Aorta (tissue), 5 donors: ENCODE data around the gene PNPLA1. TPM values are rescaled to one million over a fixed set of nuclear protein-coding genes. Genes with fewer than 3 reads are reported as not detected.

Experiments
- ATAC-seq: fragments of 200-7000 bp; cut with Tn5 transposase; one replicate; pipeline ENCODE4 v1.9.1; 2022; ENCODE audit warnings: moderate library complexity; ENCODE audit not compliant: low FRiP score
- DNase-seq, 2 donors: peaks; one replicate each; pipeline ENCODE4 v3.0.0-alpha.2; 2020
- H3K27ac ChIP-seq, 2 donors: one replicate each; pipeline ENCODE4 v1.5.1; 2013; ENCODE audit warnings: low read length in 2 of 2, mild to moderate bottlenecking in 2 of 2, moderate library complexity in 2 of 2, control low read depth in 1 of 2, inconsistent platforms in 1 of 2, low read depth in 1 of 2
- H3K27me3 ChIP-seq, 2 donors: one replicate each; pipeline ENCODE4 v1.6.1; 2013; ENCODE audit warnings: control low read depth in 1 of 2, low read length in 1 of 2, mild to moderate bottlenecking in 1 of 2, moderate library complexity in 1 of 2; ENCODE audit not compliant: insufficient read depth in 2 of 2, control insufficient read depth in 1 of 2
- H3K36me3 ChIP-seq, 2 donors: one replicate each; pipeline ENCODE4 v1.6.1; 2013; ENCODE audit warnings: control low read depth in 1 of 2, low read length in 1 of 2, mild to moderate bottlenecking in 1 of 2; ENCODE audit not compliant: insufficient read depth in 2 of 2, control insufficient read depth in 1 of 2
- H3K4me1 ChIP-seq, 2 donors: one replicate each; pipeline ENCODE4 v1.6.1; 2013; ENCODE audit warnings: low read length in 2 of 2, control low read depth in 1 of 2, mild to moderate bottlenecking in 1 of 2, moderate library complexity in 1 of 2; ENCODE audit not compliant: insufficient read depth in 2 of 2, control insufficient read depth in 1 of 2
- H3K4me3 ChIP-seq, 2 donors: one replicate each; pipeline ENCODE4 v1.5.1; 2013; ENCODE audit warnings: low read length in 2 of 2, control low read depth in 1 of 2, mild to moderate bottlenecking in 1 of 2
- H3K9me3 ChIP-seq: one replicate; pipeline ENCODE4 v1.6.1; 2013; ENCODE audit warnings: mild to moderate bottlenecking, low read length; ENCODE audit not compliant: control insufficient read depth
- WGBS, 2 donors: extraction: QIAGEN DNeasy Blood & Tissue Kit; methylation state at CpG; one replicate each; pipeline ENCODE4 v1.1.7; 2013; 5-methylcytosine and 5-hydroxymethylcytosine counted together
- intact Hi-C, 2 donors: fragments of 100-400 bp; cut with DNase I; formaldehyde crosslinking; loops; one replicate each; pipeline versions ENCODE4 v1.14.2 to v1.15.0; 2022
- polyA plus RNA-seq, 2 donors: library from polyadenylated mRNA; stranded (reverse); fragments of 200-250 nt; gene quantifications; one replicate each; pipeline ENCODE4 v1.2.3, GENCODE V29; 2013
- total RNA-seq, 2 donors: library from RNA; stranded (reverse); fragmentation: NEBNext Ultra II Directional; extraction: Animal tissue kit (Norgen Biotek cat#: 25700); gene quantifications; one replicate each; pipeline ENCODE4 v1.2.1, GENCODE V29; 2021
- donor health status: healthy with polysubstance abuse.
- donor health status: Bipolar disorder and iron deficiency.
- donor health status: DM: no; HTN: no; CAD: no.
- donor health status: DM: no; HTN: no; CAD: no.
- donor health status: DM: yes; HTN: yes; CAD: no.

The PNPLA1 gene
- total and polyA plus RNA-seq, 4 donors = 0.15 to 0.23 TPM; not detected in 2

GRCh38 chr6:36346486-36347273, 76.8 kb downstream of the PNPLA1 start:
- no peak overlapping the region for H3K27ac ChIP-seq
- DNase-seq = peak in 1 of 2 donors; percentile 60
- no peaks in the 10 kb centered on the region for H3K27me3 ChIP-seq
- ATAC-seq = no peak
- no peaks in the 10 kb centered on the region for H3K36me3 ChIP-seq
- intact Hi-C loops = no loop called here
- H3K4me1 ChIP-seq = peaks cover 0 to 3% of the 10 kb centered on the region in 2 donors
- H3K9me3 ChIP-seq = no peaks in the 10 kb centered on the region
- no peak overlapping the region for H3K4me3 ChIP-seq
- 93% methylated on average over 20 of the region's 20 CpGs for WGBS, 2 donors

- intact Hi-C loops = no loop called here
- Histone ChIP-seq H3K4me3 (no peak overlapping the region), H3K27ac (no peak overlapping the region), H3K4me1 (peaks cover 0 to 3% of the 10 kb centered on the region in 2 donors), H3K36me3 (no peaks in the 10 kb centered on the region), H3K27me3 (no peaks in the 10 kb centered on the region), H3K9me3 (no peaks in the 10 kb centered on the region)
- WGBS, 2 donors = 93% methylated on average over 4 of the region's 4 CpGs
- DNase-seq = peak in 1 of 2 donors; percentile 23
- ATAC-seq = no peak
These were observed 77.8 kb downstream of the PNPLA1 start for GRCh38 chr6:36347621-36348020.

- Histone ChIP-seq H3K27me3 (no peaks in the 10 kb centered on the region), H3K4me1 (peaks cover 0 to 3% of the 10 kb centered on the region in 2 donors), H3K36me3 (no peaks in the 10 kb centered on the region), H3K27ac (no peak overlapping the region), H3K9me3 (no peaks in the 10 kb centered on the region), H3K4me3 (no peak overlapping the region)
- 93 to 95% methylated on average over 6 of the region's 6 CpGs for WGBS, 2 donors
- peak in 1 of 2 donors; percentile 52 for DNase-seq
- intact Hi-C loops = no loop called here
- ATAC-seq = no peak
These were observed 79.4 kb downstream of the PNPLA1 start for GRCh38 chr6:36349240-36349639.

GRCh38 chr6:36350082-36350481, 80.2 kb downstream of the PNPLA1 start:
- intact Hi-C loops = no loop called here
- WGBS, 2 donors = 85 to 87% methylated on average over 4 of the region's 4 CpGs

GRCh38 chr6:36350681-36351571, 81.1 kb downstream of the PNPLA1 start:
- ATAC-seq = peak; percentile 68
- Histone ChIP-seq H3K27ac (peak overlapping the region; percentile 38 to 95), H3K4me3 (no peak overlapping the region), H3K9me3 (no peaks in the 10 kb centered on the region), H3K27me3 (no peaks in the 10 kb centered on the region), H3K4me1 (peaks cover 0 to 3% of the 10 kb centered on the region in 2 donors), H3K36me3 (no peaks in the 10 kb centered on the region)
- 28 to 31% methylated on average over 15 of the region's 15 CpGs for WGBS, 2 donors
- peak; percentile 74 to 80 for DNase-seq
- intact Hi-C loops = no loop called here

More at GRCh38 chr6:36350082-36350481, 80.2 kb downstream of the PNPLA1 start:
- no peaks in the 10 kb centered on the region for H3K36me3 ChIP-seq
- peaks cover 0 to 3% of the 10 kb centered on the region in 2 donors for H3K4me1 ChIP-seq
- peak overlapping the region in 1 of 2 donors; percentile 38 for H3K27ac ChIP-seq
- H3K4me3 ChIP-seq = no peak overlapping the region
- H3K9me3 ChIP-seq = no peaks in the 10 kb centered on the region
- DNase-seq (peak in 1 of 2 donors; percentile 12), ATAC-seq (no peak)
- H3K27me3 ChIP-seq = no peaks in the 10 kb centered on the region

GRCh38 chr6:36352477-36353157, 82.8 kb downstream of the PNPLA1 start:
- Histone ChIP-seq H3K4me1 (peaks cover 0 to 3% of the 10 kb centered on the region in 2 donors), H3K27ac (no peak overlapping the region), H3K9me3 (no peaks in the 10 kb centered on the region), H3K27me3 (no peaks in the 10 kb centered on the region), H3K4me3 (no peak overlapping the region), H3K36me3 (no peaks in the 10 kb centered on the region)
- ATAC-seq (no peak), DNase-seq (no peak)
- intact Hi-C loops = no loop called here
- WGBS, 2 donors = 96 to 97% methylated on average over 8 of the region's 8 CpGs

GRCh38 chr6:36353411-36353915, 83.6 kb downstream of the PNPLA1 start:
- Histone ChIP-seq H3K27ac (no peak overlapping the region), H3K36me3 (no peaks in the 10 kb centered on the region), H3K4me1 (peaks cover 0 to 3% of the 10 kb centered on the region in 2 donors), H3K9me3 (no peaks in the 10 kb centered on the region), H3K4me3 (no peak overlapping the region), H3K27me3 (no peaks in the 10 kb centered on the region)
- 73 to 77% methylated on average over 4 of the region's 4 CpGs for WGBS, 2 donors
- DNase-seq (peak in 1 of 2 donors; percentile 5), ATAC-seq (no peak)
- intact Hi-C loops = no loop called here

- intact Hi-C loops = no loop called here
- H3K27ac ChIP-seq = no peak overlapping the region
- no peaks in the 10 kb centered on the region for H3K27me3 ChIP-seq
These were observed 86.0 kb downstream of the PNPLA1 start for GRCh38 chr6:36355819-36356218.

More at GRCh38 chr6:36355819-36356218, 86.0 kb downstream of the PNPLA1 start:
- H3K4me1 ChIP-seq = peaks cover 0 to under 1% of the 10 kb centered on the region in 2 donors
- no peak for DNase-seq
- H3K36me3 ChIP-seq = no peaks in the 10 kb centered on the region
- ATAC-seq = no peak
- H3K4me3 ChIP-seq = no peak overlapping the region
- WGBS, 2 donors = 86 to 94% methylated on average over 4 of the region's 4 CpGs
- H3K9me3 ChIP-seq = no peaks in the 10 kb centered on the region
